ENCODE measurements around the gene CRYBA2. TPM values are rescaled to one million over a fixed set of nuclear protein-coding genes. Genes with fewer than 3 reads are reported as not detected.

Gene CRYBA2
- total and polyA plus RNA-seq, 2 experiments from 2014 or later = not detected

DNA sequence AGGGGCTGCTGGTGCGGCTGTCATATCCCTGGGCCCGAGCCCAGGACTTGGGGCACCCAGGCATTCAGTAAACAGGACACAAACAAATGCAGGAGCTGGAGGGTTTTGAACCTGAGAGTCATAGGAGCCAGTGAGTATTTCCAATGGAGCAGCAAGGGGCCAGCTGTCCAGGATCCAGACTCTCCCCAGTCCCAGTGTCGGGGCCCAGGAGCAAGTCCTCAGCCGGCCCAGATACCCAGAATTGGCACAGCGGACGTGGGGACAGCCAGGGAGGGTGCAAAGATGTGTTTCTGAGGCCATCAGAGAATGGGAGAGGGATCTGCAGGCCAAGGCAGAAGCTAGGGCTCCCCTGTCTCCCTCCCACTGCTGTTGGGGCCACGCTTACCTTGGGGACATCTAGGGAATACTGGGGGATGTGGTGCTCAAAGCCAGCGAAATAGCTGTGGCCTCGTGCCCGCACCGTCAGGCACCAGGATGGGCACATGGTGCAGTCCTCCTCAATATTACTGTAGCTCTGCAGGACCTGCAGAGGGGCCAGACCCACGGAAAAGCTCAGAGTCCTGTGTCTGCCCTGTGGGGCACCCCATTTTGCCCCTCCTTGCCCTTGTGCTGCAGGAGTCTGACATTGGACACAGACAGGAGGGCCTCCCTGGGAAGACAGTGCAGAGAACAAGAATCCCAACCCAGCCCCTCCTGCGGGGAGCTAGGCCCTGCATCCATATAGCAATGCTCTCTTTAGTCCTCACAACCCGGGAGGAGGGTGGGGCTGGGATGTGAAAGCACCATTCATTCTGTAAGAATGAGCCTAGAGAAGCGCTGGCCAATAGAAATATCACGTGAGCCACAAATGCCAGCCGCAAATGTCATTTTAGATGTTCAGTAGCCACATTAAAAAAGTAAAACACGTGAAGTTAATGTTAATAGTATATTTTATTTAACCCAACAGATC is 32.7 kb upstream of the CRYBA2 start:
- ATAC-seq (no peak), DNase-seq (ENCODE audit: low spot score) (no peak)
- Histone ChIP-seq H3K36me3 (ENCODE audit: insufficient read depth) (no peaks in the 10 kb centered on the region), H3K79me2 (replicated peaks; ENCODE audit: insufficient read depth) (no peaks in the 10 kb centered on the region), H3K27me3 (ENCODE audit: insufficient read depth) (no peaks in the 10 kb centered on the region), H3K9me2 (ENCODE audit: insufficient read depth) (no peaks in the 10 kb centered on the region), H3K27ac (ENCODE audit: low read depth) (no peak overlapping the region), H3K4me2 (no peak overlapping the region), H4K20me1 (replicated peaks; ENCODE audit: insufficient read depth) (no peaks in the 10 kb centered on the region), H3K4me3 (no peak overlapping the region), H2AFZ (no peak overlapping the region), H3F3A (replicated peaks; ENCODE audit: low read depth) (no peaks in the 10 kb centered on the region), H3K4me1 (ENCODE audit: insufficient read depth) (no peaks in the 10 kb centered on the region)
- TF ChIP-seq, protein P1, sequence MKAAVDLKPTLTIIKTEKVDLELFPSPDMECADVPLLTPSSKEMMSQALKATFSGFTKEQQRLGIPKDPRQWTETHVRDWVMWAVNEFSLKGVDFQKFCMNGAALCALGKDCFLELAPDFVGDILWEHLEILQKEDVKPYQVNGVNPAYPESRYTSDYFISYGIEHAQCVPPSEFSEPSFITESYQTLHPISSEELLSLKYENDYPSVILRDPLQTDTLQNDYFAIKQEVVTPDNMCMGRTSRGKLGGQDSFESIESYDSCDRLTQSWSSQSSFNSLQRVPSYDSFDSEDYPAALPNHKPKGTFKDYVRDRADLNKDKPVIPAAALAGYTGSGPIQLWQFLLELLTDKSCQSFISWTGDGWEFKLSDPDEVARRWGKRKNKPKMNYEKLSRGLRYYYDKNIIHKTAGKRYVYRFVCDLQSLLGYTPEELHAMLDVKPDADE (IDR thresholded peaks at IDR 0.05) = no peak
- TF ChIP-seq, protein P2, sequence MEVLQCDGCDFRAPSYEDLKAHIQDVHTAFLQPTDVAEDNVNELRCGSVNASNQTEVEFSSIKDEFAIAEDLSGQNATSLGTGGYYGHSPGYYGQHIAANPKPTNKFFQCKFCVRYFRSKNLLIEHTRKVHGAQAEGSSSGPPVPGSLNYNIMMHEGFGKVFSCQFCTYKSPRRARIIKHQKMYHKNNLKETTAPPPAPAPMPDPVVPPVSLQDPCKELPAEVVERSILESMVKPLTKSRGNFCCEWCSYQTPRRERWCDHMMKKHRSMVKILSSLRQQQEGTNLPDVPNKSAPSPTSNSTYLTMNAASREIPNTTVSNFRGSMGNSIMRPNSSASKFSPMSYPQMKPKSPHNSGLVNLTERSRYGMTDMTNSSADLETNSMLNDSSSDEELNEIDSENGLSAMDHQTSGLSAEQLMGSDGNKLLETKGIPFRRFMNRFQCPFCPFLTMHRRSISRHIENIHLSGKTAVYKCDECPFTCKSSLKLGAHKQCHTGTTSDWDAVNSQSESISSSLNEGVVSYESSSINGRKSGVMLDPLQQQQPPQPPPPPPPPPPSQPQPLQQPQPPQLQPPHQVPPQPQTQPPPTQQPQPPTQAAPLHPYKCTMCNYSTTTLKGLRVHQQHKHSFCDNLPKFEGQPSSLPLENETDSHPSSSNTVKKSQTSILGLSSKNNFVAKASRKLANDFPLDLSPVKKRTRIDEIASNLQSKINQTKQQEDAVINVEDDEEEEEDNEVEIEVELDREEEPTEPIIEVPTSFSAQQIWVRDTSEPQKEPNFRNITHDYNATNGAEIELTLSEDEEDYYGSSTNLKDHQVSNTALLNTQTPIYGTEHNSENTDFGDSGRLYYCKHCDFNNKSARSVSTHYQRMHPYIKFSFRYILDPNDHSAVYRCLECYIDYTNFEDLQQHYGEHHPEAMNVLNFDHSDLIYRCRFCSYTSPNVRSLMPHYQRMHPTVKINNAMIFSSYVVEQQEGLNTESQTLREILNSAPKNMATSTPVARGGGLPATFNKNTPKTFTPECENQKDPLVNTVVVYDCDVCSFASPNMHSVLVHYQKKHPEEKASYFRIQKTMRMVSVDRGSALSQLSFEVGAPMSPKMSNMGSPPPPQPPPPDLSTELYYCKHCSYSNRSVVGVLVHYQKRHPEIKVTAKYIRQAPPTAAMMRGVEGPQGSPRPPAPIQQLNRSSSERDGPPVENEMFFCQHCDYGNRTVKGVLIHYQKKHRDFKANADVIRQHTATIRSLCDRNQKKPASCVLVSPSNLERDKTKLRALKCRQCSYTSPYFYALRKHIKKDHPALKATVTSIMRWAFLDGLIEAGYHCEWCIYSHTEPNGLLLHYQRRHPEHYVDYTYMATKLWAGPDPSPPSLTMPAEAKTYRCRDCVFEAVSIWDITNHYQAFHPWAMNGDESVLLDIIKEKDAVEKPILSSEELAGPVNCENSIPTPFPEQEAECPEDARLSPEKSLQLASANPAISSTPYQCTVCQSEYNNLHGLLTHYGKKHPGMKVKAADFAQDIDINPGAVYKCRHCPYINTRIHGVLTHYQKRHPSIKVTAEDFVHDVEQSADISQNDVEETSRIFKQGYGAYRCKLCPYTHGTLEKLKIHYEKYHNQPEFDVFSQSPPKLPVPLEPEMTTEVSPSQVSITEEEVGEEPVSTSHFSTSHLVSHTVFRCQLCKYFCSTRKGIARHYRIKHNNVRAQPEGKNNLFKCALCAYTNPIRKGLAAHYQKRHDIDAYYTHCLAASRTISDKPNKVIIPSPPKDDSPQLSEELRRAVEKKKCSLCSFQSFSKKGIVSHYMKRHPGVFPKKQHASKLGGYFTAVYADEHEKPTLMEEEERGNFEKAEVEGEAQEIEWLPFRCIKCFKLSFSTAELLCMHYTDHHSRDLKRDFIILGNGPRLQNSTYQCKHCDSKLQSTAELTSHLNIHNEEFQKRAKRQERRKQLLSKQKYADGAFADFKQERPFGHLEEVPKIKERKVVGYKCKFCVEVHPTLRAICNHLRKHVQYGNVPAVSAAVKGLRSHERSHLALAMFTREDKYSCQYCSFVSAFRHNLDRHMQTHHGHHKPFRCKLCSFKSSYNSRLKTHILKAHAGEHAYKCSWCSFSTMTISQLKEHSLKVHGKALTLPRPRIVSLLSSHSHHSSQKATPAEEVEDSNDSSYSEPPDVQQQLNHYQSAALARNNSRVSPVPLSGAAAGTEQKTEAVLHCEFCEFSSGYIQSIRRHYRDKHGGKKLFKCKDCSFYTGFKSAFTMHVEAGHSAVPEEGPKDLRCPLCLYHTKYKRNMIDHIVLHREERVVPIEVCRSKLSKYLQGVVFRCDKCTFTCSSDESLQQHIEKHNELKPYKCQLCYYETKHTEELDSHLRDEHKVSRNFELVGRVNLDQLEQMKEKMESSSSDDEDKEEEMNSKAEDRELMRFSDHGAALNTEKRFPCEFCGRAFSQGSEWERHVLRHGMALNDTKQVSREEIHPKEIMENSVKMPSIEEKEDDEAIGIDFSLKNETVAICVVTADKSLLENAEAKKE (CRISPR knock-in tag; IDR thresholded peaks at IDR 0.05) = no peak
- TF ChIP-seq, protein P3, sequence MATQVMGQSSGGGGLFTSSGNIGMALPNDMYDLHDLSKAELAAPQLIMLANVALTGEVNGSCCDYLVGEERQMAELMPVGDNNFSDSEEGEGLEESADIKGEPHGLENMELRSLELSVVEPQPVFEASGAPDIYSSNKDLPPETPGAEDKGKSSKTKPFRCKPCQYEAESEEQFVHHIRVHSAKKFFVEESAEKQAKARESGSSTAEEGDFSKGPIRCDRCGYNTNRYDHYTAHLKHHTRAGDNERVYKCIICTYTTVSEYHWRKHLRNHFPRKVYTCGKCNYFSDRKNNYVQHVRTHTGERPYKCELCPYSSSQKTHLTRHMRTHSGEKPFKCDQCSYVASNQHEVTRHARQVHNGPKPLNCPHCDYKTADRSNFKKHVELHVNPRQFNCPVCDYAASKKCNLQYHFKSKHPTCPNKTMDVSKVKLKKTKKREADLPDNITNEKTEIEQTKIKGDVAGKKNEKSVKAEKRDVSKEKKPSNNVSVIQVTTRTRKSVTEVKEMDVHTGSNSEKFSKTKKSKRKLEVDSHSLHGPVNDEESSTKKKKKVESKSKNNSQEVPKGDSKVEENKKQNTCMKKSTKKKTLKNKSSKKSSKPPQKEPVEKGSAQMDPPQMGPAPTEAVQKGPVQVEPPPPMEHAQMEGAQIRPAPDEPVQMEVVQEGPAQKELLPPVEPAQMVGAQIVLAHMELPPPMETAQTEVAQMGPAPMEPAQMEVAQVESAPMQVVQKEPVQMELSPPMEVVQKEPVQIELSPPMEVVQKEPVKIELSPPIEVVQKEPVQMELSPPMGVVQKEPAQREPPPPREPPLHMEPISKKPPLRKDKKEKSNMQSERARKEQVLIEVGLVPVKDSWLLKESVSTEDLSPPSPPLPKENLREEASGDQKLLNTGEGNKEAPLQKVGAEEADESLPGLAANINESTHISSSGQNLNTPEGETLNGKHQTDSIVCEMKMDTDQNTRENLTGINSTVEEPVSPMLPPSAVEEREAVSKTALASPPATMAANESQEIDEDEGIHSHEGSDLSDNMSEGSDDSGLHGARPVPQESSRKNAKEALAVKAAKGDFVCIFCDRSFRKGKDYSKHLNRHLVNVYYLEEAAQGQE (IDR thresholded peaks at IDR 0.05; ENCODE audit: unreplicated experiment) = no peak
- TF ChIP-seq ZNF331 (CRISPR knock-in tag; IDR thresholded peaks at IDR 0.05; ENCODE audit: low read depth) = no peak
- no peak for TF ChIP-seq POLR2AphosphoS5 (IDR thresholded peaks at IDR 0.05; ENCODE audit: low read depth)
- TF ChIP-seq STAT1 (IDR thresholded peaks at IDR 0.05; ENCODE audit: unreplicated experiment) = no peak
- no peaks in the 10 kb centered on the region for H3K9me3 Mint-ChIP-seq
- H3K36me3 Mint-ChIP-seq (ENCODE audit: low read depth) = no peaks in the 10 kb centered on the region
- H3K27me3 Mint-ChIP-seq (ENCODE audit: insufficient read depth, low read depth, poor library complexity) = peaks cover 12% of the 10 kb centered on the region
- H3K27ac Mint-ChIP-seq = no peak overlapping the region
- peaks cover 3% of the 10 kb centered on the region; the same call in 2 of the 3 replicates for H3K4me1 Mint-ChIP-seq
- no peak overlapping the region for H3K4me3 Mint-ChIP-seq
